Cardiac muscle cell (in vitro differentiated cells and primary cell): Measurements from ENCODE around the gene FAM107A. TPM values are rescaled to one million over a fixed set of nuclear protein-coding genes. Genes with fewer than 3 reads are reported as not detected.
A peak's percentile ranks its signal among the peaks of the same experiment; 100 is the strongest.

Source experiments
- DNase-seq, 2 donors: peaks; one replicate each; pipeline versions ENCODE4 v3.0.0 to v3.0.0-alpha.2; 2010 to 2017; ENCODE audit warnings: low read depth in 1 of 2, low spot score in 1 of 2
- H3K27ac ChIP-seq: fragments of 200-600 bp; sonication (generic); 2 replicates; pipeline ENCODE4 v1.5.1; 2016
- H3K27me3 ChIP-seq: fragments of 200-600 bp; sonication (generic); 2 replicates; pipeline ENCODE4 v1.6.0; 2016; ENCODE audit warnings: control low read depth
- H3K36me3 ChIP-seq: fragments of 200-600 bp; sonication (generic); 2 replicates; pipeline ENCODE4 v1.5.1; 2016; ENCODE audit warnings: control low read depth
- H3K4me1 ChIP-seq: fragments of 200-600 bp; sonication (generic); 2 replicates; pipeline ENCODE4 v1.8.1; 2017; ENCODE audit warnings: low read depth, mild to moderate bottlenecking, mixed run types
- H3K4me3 ChIP-seq: fragments of 200-600 bp; sonication (generic); 2 replicates; pipeline ENCODE4 v1.5.1; 2016; ENCODE audit warnings: mild to moderate bottlenecking
- H3K9me3 ChIP-seq: fragments of 200-600 bp; sonication (generic); 2 replicates; pipeline ENCODE4 v1.5.1; 2017; ENCODE audit warnings: low read depth, mild to moderate bottlenecking, control low read depth
- polyA plus RNA-seq: library from polyadenylated mRNA; unstranded; fragments of >200 nt; fragmentation: Nextera tagmentation; extraction: Ambion mirVana; gene quantifications from 2 replicates; pipeline ENCODE4 v1.2.1, GENCODE V29; 2016
- total RNA-seq: library from RNA; depleted of rRNA; stranded (reverse); fragments of >200 nt; gene quantifications from 2 replicates; pipeline ENCODE4 v1.2.3, GENCODE V29; 2016
- TF ChIP-seq, protein P1 (sequence below): IDR thresholded peaks from 2 replicates; pipeline ENCODE4 v1.5.1; 2012; ENCODE audit warnings: low read depth, mild to moderate bottlenecking, low read length

FAM107A gene
- total and polyA plus RNA-seq, 2 experiments from 2014 or later, result not detected

DNA sequence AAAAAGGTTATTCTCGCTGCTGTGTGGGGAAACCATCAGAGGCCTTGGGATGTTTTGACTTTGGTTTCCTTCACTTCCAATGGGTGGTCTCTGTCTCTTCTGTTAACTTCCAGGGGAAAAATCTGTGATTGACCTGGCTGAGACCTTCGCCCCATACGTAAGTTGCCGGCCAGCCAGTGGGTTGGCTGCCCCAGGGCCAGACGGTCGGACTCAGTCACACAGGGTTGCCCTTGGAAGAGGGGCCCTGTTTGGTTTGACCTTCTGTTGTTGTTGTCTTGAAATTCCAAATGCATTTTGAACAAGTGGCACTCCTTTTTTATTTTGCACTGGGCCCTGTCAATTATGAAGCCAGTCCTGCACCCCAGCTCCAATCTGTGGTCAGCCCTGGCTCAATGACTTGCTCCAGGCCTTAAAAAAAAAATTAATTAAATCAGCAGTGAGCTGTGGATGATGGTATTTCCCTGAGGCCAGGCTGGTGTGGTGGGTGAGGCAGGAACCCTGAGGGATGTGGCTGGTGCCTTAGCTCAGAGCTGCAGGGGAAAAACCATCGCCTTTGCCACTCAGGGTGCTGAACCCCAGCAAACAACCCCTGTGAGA lies 4.5 kb downstream of the FAM107A start:
- TF ChIP-seq, protein P1, sequence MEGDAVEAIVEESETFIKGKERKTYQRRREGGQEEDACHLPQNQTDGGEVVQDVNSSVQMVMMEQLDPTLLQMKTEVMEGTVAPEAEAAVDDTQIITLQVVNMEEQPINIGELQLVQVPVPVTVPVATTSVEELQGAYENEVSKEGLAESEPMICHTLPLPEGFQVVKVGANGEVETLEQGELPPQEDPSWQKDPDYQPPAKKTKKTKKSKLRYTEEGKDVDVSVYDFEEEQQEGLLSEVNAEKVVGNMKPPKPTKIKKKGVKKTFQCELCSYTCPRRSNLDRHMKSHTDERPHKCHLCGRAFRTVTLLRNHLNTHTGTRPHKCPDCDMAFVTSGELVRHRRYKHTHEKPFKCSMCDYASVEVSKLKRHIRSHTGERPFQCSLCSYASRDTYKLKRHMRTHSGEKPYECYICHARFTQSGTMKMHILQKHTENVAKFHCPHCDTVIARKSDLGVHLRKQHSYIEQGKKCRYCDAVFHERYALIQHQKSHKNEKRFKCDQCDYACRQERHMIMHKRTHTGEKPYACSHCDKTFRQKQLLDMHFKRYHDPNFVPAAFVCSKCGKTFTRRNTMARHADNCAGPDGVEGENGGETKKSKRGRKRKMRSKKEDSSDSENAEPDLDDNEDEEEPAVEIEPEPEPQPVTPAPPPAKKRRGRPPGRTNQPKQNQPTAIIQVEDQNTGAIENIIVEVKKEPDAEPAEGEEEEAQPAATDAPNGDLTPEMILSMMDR, result no peak
- H3K27me3 ChIP-seq, result peaks cover 3% of the 10 kb centered on the region
- no peak overlapping the region for H3K4me3 ChIP-seq
- H3K9me3 ChIP-seq, result no peaks in the 10 kb centered on the region
- DNase-seq, result no peak
- no peak overlapping the region for H3K27ac ChIP-seq
- no peaks in the 10 kb centered on the region for H3K4me1 ChIP-seq
- no peaks in the 10 kb centered on the region for H3K36me3 ChIP-seq

DNA sequence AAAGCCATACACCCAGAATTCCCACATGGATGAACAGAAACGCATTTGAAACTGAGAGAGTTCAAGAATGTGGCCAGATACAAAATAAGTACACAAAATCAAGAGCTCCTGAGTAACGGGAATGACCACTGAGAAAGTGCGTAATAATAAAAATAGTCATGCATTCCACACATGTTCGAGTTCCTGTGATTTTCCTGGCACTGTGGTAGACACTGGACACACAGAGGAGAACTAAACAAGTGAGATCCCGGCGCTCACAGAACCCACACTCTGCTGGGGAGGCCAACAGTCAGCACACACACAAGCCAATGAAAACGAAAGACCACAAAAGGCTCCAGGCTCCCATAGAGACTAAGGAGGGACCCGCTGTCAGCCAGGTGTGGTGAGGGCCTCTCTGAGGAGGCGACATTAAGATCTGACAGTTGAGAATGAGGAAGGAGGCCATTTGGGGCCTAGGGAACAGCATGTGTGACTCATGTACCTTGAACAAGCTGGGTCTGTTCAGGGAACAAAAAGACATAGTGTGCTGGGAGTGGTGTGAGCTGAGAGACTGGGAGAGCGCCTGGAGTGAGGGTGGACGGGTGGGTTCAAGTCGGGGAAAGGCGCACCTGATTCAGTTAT lies 5.1 kb downstream of the FAM107A start:
- Histone ChIP-seq H3K4me1 (no peaks in the 10 kb centered on the region), H3K9me3 (no peaks in the 10 kb centered on the region), H3K36me3 (no peaks in the 10 kb centered on the region), H3K27me3 (peaks cover 3% of the 10 kb centered on the region), H3K27ac (no peak overlapping the region), H3K4me3 (no peak overlapping the region)
- TF ChIP-seq, protein P1, result no peak
- no peak for DNase-seq

GRCh38 chr3:58570851-58571250 lies 6.3 kb downstream of the FAM107A start:
- Histone ChIP-seq H3K9me3 (no peaks in the 10 kb centered on the region), H3K36me3 (no peaks in the 10 kb centered on the region), H3K27me3 (no peaks in the 10 kb centered on the region), H3K4me3 (no peak overlapping the region), H3K4me1 (no peaks in the 10 kb centered on the region), H3K27ac (no peak overlapping the region)
- TF ChIP-seq, protein P1, result no peak
- no peak for DNase-seq

GRCh38 chr3:58569287-58570001 lies 7.7 kb downstream of the FAM107A start:
- Histone ChIP-seq H3K36me3 (no peaks in the 10 kb centered on the region), H3K27me3 (no peaks in the 10 kb centered on the region), H3K27ac (no peak overlapping the region), H3K4me1 (no peaks in the 10 kb centered on the region), H3K4me3 (no peak overlapping the region), H3K9me3 (no peaks in the 10 kb centered on the region)
- TF ChIP-seq, protein P1, result no peak
- DNase-seq, result no peak

GRCh38 chr3:58568572-58569286 lies 8.5 kb downstream of the FAM107A start:
- peak; percentile 73 to 78 for DNase-seq
- no peak overlapping the region for H3K4me3 ChIP-seq
- no peak overlapping the region for H3K27ac ChIP-seq
- TF ChIP-seq, protein P1, result peak; percentile 86
- H3K27me3 ChIP-seq, result no peaks in the 10 kb centered on the region
- H3K4me1 ChIP-seq, result no peaks in the 10 kb centered on the region
- no peaks in the 10 kb centered on the region for H3K36me3 ChIP-seq
- no peaks in the 10 kb centered on the region for H3K9me3 ChIP-seq
